OCI-LY1 (cell line): ENCODE data around the gene PTP4A2.

Experiments
- H2AFZ ChIP-seq: fragments of 200-600 bp; sonication (generic), shearing (Covaris generic); 2 replicates; pipeline ENCODE4 v1.6.0; 2014; ENCODE audit warnings: antibody characterized with exemption, mild to moderate bottlenecking, low read length
- H3F3A ChIP-seq: fragments of 200-600 bp; sonication (generic), shearing (Covaris generic); 2 replicates; pipeline ENCODE4 v1.6.0; 2014; ENCODE audit warnings: mild to moderate bottlenecking, antibody characterized with exemption, low read length, moderate library complexity; ENCODE audit not compliant: insufficient read depth
- H3K27ac ChIP-seq: fragments of 200-600 bp; sonication (generic); 2 replicates; pipeline ENCODE4 v1.5.1; 2014; ENCODE audit warnings: low read length, mixed run types, mild to moderate bottlenecking, low read depth; ENCODE audit not compliant: poor library complexity, severe bottlenecking
- H3K27me3 ChIP-seq: fragments of 200-600 bp; sonication (generic); 2 replicates; pipeline ENCODE4 v1.6.0; 2014; ENCODE audit warnings: antibody characterized with exemption, mild to moderate bottlenecking, low read length, moderate library complexity; ENCODE audit not compliant: insufficient read depth
- H3K36me3 ChIP-seq: fragments of 200-600 bp; sonication (generic); 2 replicates; pipeline ENCODE4 v1.6.1; 2014; ENCODE audit warnings: mild to moderate bottlenecking, antibody characterized with exemption, low read length, moderate library complexity, mixed read lengths; ENCODE audit not compliant: insufficient read depth
- H3K4me1 ChIP-seq: fragments of 200-600 bp; sonication (generic); 2 replicates; pipeline ENCODE4 v1.5.1; 2014; ENCODE audit warnings: mild to moderate bottlenecking, low read length, moderate library complexity; ENCODE audit not compliant: insufficient read depth, severe bottlenecking
- H3K4me2 ChIP-seq: fragments of 200-600 bp; sonication (generic), shearing (Covaris generic); 2 replicates; pipeline ENCODE4 v1.6.1; 2014; ENCODE audit warnings: low read length
- H3K4me3 ChIP-seq: fragments of 200-600 bp; sonication (generic); 2 replicates; pipeline ENCODE4 v1.5.1; 2014; ENCODE audit warnings: low read length, low read depth, mild to moderate bottlenecking, mixed read lengths; ENCODE audit not compliant: poor library complexity, severe bottlenecking
- H3K79me2 ChIP-seq: fragments of 200-600 bp; shearing (Covaris generic); 2 replicates; pipeline ENCODE4 v1.6.1; 2016; ENCODE audit warnings: mixed run types, low read length, mixed read lengths; ENCODE audit not compliant: insufficient read depth
- H3K9ac ChIP-seq: fragments of 200-600 bp; sonication (generic), shearing (Covaris generic); 2 replicates; pipeline ENCODE4 v1.6.1; 2014; ENCODE audit warnings: mild to moderate bottlenecking, low read length, mixed read lengths
- H3K9me2 ChIP-seq: fragments of 200-600 bp; sonication (generic), shearing (Covaris generic); 2 replicates; pipeline ENCODE4 v1.6.1; 2014; ENCODE audit warnings: low read depth, mild to moderate bottlenecking, low read length, mixed read lengths
- H3K9me3 ChIP-seq: fragments of 200-600 bp; shearing (Covaris generic); 2 replicates; pipeline ENCODE4 v1.6.1; 2014; ENCODE audit warnings: low read length, mixed read lengths
- H4K20me1 ChIP-seq: fragments of 200-600 bp; sonication (generic), shearing (Covaris generic); 2 replicates; pipeline ENCODE4 v1.6.0; 2016; ENCODE audit warnings: mild to moderate bottlenecking, low read length; ENCODE audit not compliant: insufficient read depth
- CTCF ChIP-seq: fragments of 200-600 bp; sonication (generic), shearing (Covaris generic); IDR thresholded peaks from 2 replicates; pipeline ENCODE4 v1.5.1; 2017; ENCODE audit warnings: mild to moderate bottlenecking, antibody characterized with exemption, low read length, moderate library complexity, mixed read lengths
- EZH2 ChIP-seq: fragments of 200-600 bp; sonication (generic), shearing (Covaris generic); IDR thresholded peaks from 2 replicates; pipeline ENCODE4 v1.8.0; 2017; ENCODE audit warnings: borderline replicate concordance, mixed run types, mild to moderate bottlenecking, antibody characterized with exemption, low read length, moderate library complexity, mixed read lengths

PTP4A2 gene

DNA sequence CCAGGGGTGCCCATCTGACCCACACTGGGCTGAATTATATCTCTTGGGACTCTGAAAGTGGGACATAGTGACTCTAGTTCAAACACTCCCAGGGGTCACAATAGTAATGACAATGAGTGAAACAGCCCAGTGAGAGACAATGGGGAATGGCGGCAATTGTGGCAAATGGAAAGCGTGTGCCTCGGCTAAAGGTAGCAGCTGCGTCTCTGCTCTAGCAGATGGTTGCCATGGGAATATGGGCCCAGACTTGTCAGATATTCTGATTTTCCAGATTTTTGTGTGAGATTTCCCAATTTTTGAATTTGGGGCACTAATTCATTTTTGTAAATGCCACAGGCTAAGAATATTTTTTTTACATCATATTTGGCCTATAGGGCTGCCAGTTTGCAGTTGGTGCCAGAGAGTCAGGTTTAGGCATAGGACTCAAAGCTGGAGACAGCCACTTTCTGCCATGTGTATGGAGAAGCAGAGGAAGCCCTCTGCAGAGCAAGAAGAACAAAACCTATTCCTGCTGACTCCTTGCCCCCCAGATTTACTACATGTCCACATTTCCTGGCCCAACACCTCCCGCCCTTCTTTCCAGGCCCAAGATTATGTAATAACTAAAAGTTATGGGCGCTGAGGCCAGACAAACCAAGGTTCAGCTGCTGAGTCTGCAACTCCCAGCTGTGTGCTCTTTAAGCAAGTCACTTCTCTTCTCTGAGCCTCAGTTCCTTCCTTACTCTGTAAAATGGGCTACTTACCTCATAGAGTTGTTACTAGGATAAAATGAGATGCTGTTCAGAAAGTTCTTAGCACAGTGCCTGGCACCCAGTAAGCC lies 21.6 kb upstream of the PTP4A2 start:
- no peaks in the 10 kb centered on the region for H3K4me1 ChIP-seq
- H3K4me2 ChIP-seq: no peak overlapping the region
- H3K27me3 ChIP-seq: no peaks in the 10 kb centered on the region
- no peak overlapping the region for H3K4me3 ChIP-seq
- H3K79me2 ChIP-seq: no peaks in the 10 kb centered on the region
- H3K9me2 ChIP-seq: no peaks in the 10 kb centered on the region
- no peaks in the 10 kb centered on the region for H3K36me3 ChIP-seq
- no peak overlapping the region for H3K27ac ChIP-seq
- H3K9ac ChIP-seq: no peak overlapping the region
- H2AFZ ChIP-seq: no peak overlapping the region
- TF ChIP-seq EZH2: no peak
- TF ChIP-seq CTCF: no peak
- H3F3A ChIP-seq: no peaks in the 10 kb centered on the region
- no peaks in the 10 kb centered on the region for H4K20me1 ChIP-seq
- no peaks in the 10 kb centered on the region for H3K9me3 ChIP-seq

DNA sequence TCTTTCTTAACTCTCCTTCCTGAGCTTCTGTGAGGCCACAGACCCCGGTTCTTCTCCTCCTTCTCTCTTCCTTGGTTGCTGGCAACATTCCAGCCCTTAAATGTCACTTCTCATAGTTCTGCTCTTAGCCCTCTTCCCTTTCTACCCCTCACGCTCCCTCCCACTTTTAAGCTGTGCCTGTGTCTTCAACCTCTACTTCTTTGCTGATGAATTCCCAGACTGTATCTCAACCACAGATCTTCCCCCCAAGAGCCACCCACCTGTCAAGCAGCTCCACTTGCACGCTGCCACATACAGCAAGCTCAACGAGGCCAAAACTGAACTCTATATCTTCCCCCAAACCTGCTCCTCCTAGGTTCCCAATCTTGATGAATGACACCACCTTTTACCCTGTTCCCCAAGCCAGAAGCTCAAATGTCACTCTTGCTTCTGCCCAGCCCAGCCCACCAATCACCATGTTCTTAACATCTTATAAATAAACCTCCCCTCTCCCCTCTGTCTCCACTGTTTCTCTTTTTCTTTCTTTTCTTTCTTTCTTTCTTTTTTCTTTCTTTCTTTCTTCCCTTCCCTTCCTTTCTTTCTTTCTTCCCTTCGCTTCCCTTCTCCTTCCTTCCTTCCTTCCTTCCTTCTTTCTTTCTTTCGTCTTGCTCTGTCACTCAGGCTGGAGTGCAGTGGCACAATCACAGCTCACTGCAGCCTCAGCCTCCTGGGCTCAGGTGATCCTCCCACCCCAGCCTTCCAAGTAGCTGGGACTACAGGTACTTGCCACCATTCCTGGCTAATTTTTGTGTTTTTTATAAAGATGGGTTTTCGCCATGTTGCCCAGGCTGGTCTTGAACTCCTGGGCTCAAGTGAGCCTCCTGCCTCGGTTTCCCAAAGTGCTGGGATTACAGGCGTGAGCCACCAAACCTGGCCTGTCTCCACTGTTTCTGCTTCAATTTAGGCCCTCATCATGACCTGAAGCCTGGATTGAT lies 19.8 kb upstream of the PTP4A2 start:
- H3F3A ChIP-seq: no peaks in the 10 kb centered on the region
- no peak overlapping the region for H3K4me2 ChIP-seq
- H3K9me3 ChIP-seq: no peaks in the 10 kb centered on the region
- H3K27ac ChIP-seq: no peak overlapping the region
- no peak overlapping the region for H3K4me3 ChIP-seq
- no peaks in the 10 kb centered on the region for H3K36me3 ChIP-seq
- no peaks in the 10 kb centered on the region for H4K20me1 ChIP-seq
- no peak overlapping the region for H3K9ac ChIP-seq
- no peaks in the 10 kb centered on the region for H3K79me2 ChIP-seq
- TF ChIP-seq CTCF: no peak
- no peak for TF ChIP-seq EZH2
- no peaks in the 10 kb centered on the region for H3K9me2 ChIP-seq
- no peaks in the 10 kb centered on the region for H3K27me3 ChIP-seq
- no peak overlapping the region for H2AFZ ChIP-seq
- no peaks in the 10 kb centered on the region for H3K4me1 ChIP-seq

GRCh38 chr1:31955917-31956736 lies 18.0 kb upstream of the PTP4A2 start:
- no peaks in the 10 kb centered on the region for H3F3A ChIP-seq
- no peak overlapping the region for H2AFZ ChIP-seq

More at GRCh38 chr1:31955917-31956736, 18.0 kb upstream of the PTP4A2 start:
- Histone ChIP-seq H3K4me1 (no peaks in the 10 kb centered on the region), H4K20me1 (no peaks in the 10 kb centered on the region), H3K4me3 (no peak overlapping the region), H3K27ac (no peak overlapping the region), H3K79me2 (no peaks in the 10 kb centered on the region), H3K9me3 (no peaks in the 10 kb centered on the region), H3K36me3 (no peaks in the 10 kb centered on the region), H3K27me3 (no peaks in the 10 kb centered on the region), H3K9ac (no peak overlapping the region), H3K9me2 (no peaks in the 10 kb centered on the region), H3K4me2 (no peak overlapping the region)
- TF ChIP-seq EZH2: no peak
- no peak for TF ChIP-seq CTCF
